GM21529 (cell line): ENCODE data around the gene USP47.
A peak's percentile ranks its signal among the peaks of the same experiment; 100 is the strongest.

Source experiments
- ATAC-seq: cut with Tn5 transposase; IDR thresholded peaks from one replicate; pipeline ENCODE4 v1.9.1; 2021; ENCODE audit not compliant: unreplicated experiment

USP47 gene

GRCh38 chr11:11862999-11863398, 21.2 kb downstream of the USP47 start:
- ATAC-seq = no peak

- ATAC-seq = no peak
Observed at GRCh38 chr11:11864332-11864731, 22.6 kb downstream of the USP47 start.

GRCh38 chr11:11864803-11865202, 23.0 kb downstream of the USP47 start:
- ATAC-seq = no peak

GRCh38 chr11:11865449-11865848, 23.7 kb downstream of the USP47 start:
- no peak for ATAC-seq

GRCh38 chr11:11866203-11866602, 24.4 kb downstream of the USP47 start:
- ATAC-seq = no peak

- no peak for ATAC-seq
Observed at GRCh38 chr11:11867720-11868119, 25.9 kb downstream of the USP47 start.

GRCh38 chr11:11871991-11872401, 30.2 kb downstream of the USP47 start:
- no peak for ATAC-seq

GRCh38 chr11:11876458-11876857, 34.7 kb downstream of the USP47 start:
- no peak for ATAC-seq

GRCh38 chr11:11880179-11880578, 38.4 kb downstream of the USP47 start:
- no peak for ATAC-seq

GRCh38 chr11:11882539-11882938, 40.8 kb downstream of the USP47 start:
- no peak for ATAC-seq

- no peak for ATAC-seq
Observed at GRCh38 chr11:11884351-11884750, 42.6 kb downstream of the USP47 start.

- ATAC-seq = peak; percentile 91
Observed at GRCh38 chr11:11884774-11885481, 43.2 kb downstream of the USP47 start.

- no peak for ATAC-seq
Observed at GRCh38 chr11:11894486-11894885, 52.7 kb downstream of the USP47 start.

- no peak for ATAC-seq
Observed at GRCh38 chr11:11895672-11896071, 53.9 kb downstream of the USP47 start.

- ATAC-seq = no peak
Observed at GRCh38 chr11:11898648-11899047, 56.9 kb downstream of the USP47 start.

- no peak for ATAC-seq
Observed at GRCh38 chr11:11899401-11899800, 57.6 kb downstream of the USP47 start.

GRCh38 chr11:11901929-11902328, 60.2 kb downstream of the USP47 start:
- no peak for ATAC-seq

GRCh38 chr11:11909727-11910126, 68.0 kb downstream of the USP47 start:
- no peak for ATAC-seq

- no peak for ATAC-seq
Observed at GRCh38 chr11:11910541-11910940, 68.8 kb downstream of the USP47 start.

- no peak for ATAC-seq
Observed at GRCh38 chr11:11913395-11913794, 71.6 kb downstream of the USP47 start.

GRCh38 chr11:11915625-11916024, 73.9 kb downstream of the USP47 start:
- ATAC-seq = no peak

- ATAC-seq = no peak
Observed at GRCh38 chr11:11916981-11917399, 75.2 kb downstream of the USP47 start.

- no peak for ATAC-seq
Observed at GRCh38 chr11:11923828-11924227, 82.1 kb downstream of the USP47 start.
